Measurements from ENCODE around the gene KCND3. TPM values are rescaled to one million over a fixed set of nuclear protein-coding genes. Genes with fewer than 3 reads are reported as not detected.

Gene KCND3
- 6.2 TPM for total RNA-seq

DNA sequence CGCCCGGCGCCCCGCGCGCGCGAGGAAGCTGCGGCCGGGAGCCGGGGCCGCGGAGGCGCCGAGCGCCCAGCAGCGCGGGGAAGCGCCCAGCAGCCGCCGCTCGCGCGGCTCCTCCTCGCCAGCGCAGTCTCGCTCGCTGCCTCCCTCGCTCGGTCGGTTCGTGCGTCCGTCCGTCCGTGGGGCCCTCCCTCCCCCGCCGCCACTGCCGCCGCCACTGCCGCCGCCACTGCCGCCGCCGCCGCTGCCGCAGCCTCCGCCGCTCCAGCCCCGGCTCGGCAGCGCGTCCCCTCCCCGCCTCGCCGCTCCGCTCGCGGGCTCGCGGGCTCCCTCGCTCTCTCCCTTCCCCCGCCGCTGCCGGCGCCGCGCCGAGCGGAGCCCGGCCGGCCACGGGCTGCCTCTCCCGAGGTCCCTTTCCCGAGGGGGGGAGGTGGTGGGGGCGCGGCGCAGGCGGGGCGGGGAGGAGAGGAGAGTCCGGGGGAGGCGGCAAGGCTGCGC is at the start of gene KCND3:
Gene KCND3, minus strand, starts transcription at position 138 of the 495 bp plus-strand sequence.
- DNase-seq (ENCODE audit: low spot score) = no peak

DNA sequence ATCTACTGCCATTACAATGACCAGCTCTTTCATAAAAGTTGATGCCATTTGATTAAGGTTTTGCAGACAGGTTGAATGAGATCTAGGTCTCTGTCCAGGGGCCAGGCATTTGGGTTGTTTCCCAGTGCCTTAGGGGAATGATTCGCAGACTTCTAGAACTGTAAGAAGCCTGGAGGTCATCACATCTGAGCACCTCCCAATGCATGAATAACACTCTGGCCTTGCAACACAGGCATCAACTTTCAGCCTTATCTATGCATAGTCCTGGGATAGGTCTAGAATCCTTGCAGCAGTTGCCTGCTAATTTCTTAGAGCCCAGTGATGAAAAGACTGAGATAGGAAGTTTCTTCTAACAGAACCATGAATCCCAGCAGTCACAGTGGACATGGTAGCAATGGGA is 44.8 kb upstream of the KCND3 start:
- DNase-seq (ENCODE audit: low spot score) = no peak

- no peak for DNase-seq (ENCODE audit: low spot score)
Measured at GRCh38 chr1:112033439-112034120, 44.1 kb upstream of the KCND3 start.

- DNase-seq (ENCODE audit: low spot score) = no peak
Measured at GRCh38 chr1:112030157-112030556, 40.7 kb upstream of the KCND3 start.

- no peak for DNase-seq (ENCODE audit: low spot score)
Measured at GRCh38 chr1:112027696-112028095, 38.2 kb upstream of the KCND3 start.

GRCh38 chr1:112026501-112026900 is 37.0 kb upstream of the KCND3 start:
- DNase-seq (ENCODE audit: low spot score) = no peak

DNA sequence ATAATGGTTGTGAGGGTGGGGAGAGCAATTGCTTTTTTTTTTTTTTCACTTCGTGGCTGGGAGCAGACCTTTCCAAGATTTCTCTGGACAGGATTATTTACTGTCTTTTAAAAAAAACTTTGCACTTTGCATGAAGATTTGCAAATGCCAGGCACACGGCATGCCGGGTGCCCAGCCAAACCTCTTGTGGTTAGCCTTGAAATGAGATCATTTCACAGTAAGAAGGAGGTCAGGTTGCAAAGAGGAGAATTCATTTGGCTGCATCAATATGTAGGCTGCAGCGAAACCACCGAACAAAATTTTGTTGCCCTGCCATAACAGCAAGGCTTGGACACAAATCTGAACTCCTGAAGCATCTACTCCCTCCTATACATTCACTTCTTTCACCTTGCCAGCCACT is 36.5 kb upstream of the KCND3 start:
- DNase-seq (ENCODE audit: low spot score) = no peak

DNA sequence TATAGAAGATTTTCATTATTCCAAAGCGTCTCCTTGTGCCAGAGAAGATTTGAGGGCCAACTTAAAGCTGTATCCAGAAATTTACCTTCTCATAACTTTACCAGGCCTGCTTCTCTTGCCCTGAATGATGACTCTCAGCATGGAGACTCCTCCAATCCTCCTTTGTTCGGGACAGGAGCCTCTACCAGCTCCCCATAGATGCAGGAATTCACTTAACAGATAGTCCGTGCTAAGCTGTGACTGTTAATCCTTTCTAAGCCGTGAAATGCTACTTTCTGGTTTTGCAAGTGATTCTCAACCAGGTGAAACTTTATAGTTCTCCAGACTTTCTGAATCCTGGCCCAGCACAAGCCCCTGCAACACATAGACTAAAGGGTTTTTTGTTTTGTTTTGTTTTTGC is 31.8 kb upstream of the KCND3 start:
- no peak for DNase-seq (ENCODE audit: low spot score)

DNA sequence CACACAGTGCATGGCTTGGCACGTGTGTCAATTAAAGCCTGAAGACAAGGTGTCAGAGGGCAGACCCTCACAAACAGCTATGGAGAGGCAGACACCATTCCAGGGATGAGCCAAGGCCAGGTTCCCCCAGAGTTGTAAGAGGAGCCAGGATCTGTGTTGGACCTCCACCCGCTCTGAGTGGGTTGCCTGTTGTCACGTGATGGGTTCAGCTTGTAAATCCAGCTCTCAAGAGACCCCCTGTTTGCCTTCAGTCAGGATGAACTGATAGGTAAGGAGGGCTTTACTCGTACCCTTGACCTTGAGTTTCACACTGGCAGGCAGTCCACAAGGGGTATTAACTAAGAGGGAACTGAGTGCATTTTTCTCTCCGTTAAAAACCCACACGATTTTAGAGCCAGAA is 27.7 kb upstream of the KCND3 start:
- no peak for DNase-seq (ENCODE audit: low spot score)

GRCh38 chr1:112012823-112013222 is 23.4 kb upstream of the KCND3 start:
- no peak for DNase-seq (ENCODE audit: low spot score)

- no peak for DNase-seq (ENCODE audit: low spot score)
Measured at GRCh38 chr1:112011202-112011601, 21.7 kb upstream of the KCND3 start.

DNA sequence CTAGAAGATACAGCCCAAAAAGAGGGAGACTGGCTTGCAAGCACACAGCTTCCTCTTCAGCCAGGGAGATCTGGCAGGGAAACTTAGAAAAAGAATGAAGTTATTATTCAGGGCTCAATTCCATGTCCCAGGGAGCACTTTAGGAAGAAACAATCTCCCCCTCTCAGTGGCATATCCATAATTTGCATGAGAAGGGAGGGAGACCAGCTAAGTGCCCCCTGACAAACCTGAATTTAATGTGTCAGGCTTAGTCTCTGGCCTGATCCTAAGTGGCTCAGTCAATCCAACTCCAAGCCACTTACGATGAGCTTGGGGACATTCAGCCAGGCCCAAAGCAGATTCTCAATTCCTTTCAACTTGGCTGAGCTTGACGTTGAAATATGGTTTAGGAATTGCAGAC is 17.7 kb upstream of the KCND3 start:
- DNase-seq (ENCODE audit: low spot score) = no peak

- DNase-seq (ENCODE audit: low spot score) = no peak
Measured at GRCh38 chr1:112006416-112007025, 17.1 kb upstream of the KCND3 start.

- no peak for DNase-seq (ENCODE audit: low spot score)
Measured at GRCh38 chr1:112004076-112004475, 14.6 kb upstream of the KCND3 start.

- no peak for DNase-seq (ENCODE audit: low spot score)
Measured at GRCh38 chr1:112002514-112002913, 13.0 kb upstream of the KCND3 start.

GRCh38 chr1:112001436-112001835 is 12.0 kb upstream of the KCND3 start:
- DNase-seq (ENCODE audit: low spot score) = no peak

- DNase-seq (ENCODE audit: low spot score) = no peak
Measured at GRCh38 chr1:112000048-112000447, 10.6 kb upstream of the KCND3 start.

DNA sequence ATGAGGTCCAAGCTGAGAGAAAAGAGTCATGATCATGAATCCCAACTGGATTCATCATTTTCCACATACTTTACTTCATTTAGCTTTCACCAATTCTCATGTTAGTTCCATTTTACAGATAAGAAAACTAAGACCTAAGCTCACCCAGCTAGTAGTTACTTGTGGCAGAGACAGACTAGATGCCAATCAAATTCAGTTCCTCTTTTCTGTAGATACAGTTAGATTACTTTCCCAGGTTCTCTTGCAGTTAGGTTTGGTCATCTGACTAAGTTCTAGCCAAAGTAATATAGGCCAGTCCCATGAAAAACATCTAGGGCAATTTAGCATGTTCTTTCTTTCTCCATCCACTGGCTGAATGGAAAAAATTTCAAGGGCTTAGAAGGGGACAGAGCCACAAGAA is 8.9 kb upstream of the KCND3 start:
- DNase-seq (ENCODE audit: low spot score) = no peak

DNA sequence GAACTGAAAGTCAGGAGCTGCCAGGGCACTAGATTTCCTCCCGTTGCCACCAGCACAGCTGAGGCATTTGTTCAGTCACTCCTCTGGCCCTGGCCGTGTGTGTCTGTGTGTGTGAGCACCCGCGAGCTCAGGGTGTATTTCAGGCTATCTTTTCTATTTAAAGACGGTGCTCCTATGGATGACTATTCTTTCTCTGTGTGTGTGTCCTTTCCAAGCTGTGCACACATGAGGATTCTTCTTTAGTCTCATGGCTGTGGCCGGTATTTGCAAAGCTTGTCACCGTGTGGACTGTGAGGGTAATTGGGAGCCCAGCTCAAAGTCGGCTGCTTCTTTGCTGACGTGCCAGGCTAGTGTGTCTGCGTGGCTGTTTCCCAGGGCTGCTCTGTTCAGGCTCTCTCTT is 3.0 kb upstream of the KCND3 start:
- DNase-seq (ENCODE audit: low spot score) = no peak

GRCh38 chr1:111990878-111991718 is 1.6 kb upstream of the KCND3 start:
- peak; percentile 85 for DNase-seq (ENCODE audit: low spot score)

DNA sequence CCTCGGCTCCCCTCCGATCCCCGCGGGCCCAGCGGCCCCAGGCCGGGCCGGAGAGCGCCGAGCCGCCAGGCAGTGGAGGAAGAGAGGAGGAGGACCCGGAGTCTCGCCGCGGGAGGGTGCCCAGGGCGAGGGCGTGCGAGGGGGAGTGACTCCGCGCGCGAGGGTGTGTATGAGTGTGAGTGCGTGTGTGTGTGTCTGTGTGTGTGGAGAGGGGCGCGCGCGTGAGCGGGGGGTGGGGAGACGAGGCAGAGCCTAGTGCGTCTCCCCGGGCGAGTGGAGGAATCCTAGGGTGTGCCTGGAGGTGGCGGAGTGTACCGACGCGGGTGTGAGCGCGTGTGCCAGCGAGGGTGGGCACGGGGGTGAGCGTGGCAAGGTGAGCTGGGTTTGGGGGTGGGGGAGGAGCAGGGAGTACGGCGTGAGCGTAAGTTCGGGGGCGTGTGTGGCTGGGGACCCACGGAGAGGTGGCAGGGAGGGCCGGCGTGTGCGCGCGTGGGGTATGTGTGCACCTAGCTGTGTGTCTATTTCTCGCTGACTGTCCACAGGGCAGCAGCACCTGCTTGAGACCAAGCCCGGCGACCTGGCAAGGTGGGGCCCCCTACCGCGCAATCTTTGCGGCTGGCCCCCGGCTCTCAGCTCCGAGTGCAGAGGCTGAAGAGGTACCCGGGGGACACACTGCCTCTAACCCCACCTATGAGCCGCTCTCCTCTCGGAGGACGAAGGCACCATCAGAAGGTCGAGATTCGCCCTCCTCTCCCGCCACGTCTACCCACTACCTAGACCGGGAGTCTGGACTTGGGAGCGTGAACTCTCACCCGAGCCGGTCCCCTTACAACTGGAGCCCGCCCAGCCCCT is 784 bp upstream of the KCND3 start:
- DNase-seq (ENCODE audit: low spot score) = peak; percentile 51

All from ureter (tissue), 1 donor.